GM19455 (cell line): ENCODE results near the gene IDH3B.
"Not testable (repeated sequence)": the region's sequence is repeated elsewhere in the genome, so short reads cannot be mapped to it uniquely, and the experiment has no call there.

ENCODE experiments used
- ATAC-seq: cut with Tn5 transposase; IDR thresholded peaks from one replicate; pipeline ENCODE4 v1.9.1; 2021; ENCODE audit not compliant: unreplicated experiment

Gene IDH3B

GRCh38 chr20:2695206-2695983, 31.4 kb upstream of the IDH3B start:
- ATAC-seq, result no peak

DNA sequence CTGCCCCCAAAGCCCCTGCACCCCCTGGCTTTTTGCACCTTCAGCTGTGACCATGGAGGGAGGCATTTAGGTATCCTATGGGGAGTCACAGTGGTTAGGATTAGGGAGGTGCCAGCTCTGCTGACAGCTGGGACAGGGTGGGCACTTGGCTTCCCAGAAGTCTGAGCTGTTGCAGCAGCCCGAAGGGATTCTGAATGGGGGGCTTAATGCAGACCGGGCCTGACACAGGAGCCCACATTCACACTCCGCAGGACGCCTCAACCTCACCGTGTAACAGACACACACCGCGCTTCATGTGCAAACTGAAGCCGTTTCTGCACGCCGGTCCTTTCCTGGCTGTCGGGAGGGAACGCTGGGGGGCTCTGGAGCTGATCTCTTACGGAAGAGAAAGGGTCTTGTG, 30.5 kb upstream of the IDH3B start:
- no peak for ATAC-seq

- ATAC-seq, result no peak
Measured at GRCh38 chr20:2694008-2694471, 30.0 kb upstream of the IDH3B start.

DNA sequence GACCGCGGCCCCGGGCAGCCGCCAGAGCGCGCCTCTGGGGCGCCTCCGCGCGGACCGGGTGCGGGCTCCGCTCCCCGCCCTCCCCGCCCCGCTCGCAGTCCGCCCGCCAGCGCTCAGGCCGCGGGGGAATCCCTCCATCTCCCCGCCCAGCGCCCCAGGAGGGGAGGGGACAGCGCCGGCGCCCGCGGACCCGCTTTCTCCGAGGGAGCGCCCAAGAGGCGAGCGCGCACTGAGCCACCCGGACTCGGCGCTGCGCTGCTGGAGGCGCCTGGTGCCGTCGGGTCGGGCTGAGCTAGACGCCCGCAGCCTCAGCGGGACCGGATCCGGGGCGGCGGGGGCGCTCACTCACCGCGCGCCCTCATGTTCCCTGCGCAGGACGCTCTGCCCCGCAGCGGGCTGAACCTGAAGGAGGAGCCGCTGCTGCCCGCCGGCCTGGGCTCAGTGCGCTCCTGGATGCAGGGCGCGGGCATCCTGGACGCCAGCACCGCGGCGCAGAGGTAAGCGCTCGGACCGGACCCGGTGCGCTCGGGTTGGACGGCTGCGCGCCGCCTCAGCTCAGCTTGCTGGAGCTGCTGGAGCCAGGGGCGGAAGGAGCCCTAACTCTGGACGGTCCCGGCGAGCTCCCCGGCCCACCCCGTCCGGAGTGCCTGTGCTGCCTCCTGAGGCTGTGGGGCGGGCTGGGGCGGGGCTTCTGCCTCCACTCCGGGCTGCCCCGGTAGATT, 29.4 kb upstream of the IDH3B start:
- no peak for ATAC-seq

DNA sequence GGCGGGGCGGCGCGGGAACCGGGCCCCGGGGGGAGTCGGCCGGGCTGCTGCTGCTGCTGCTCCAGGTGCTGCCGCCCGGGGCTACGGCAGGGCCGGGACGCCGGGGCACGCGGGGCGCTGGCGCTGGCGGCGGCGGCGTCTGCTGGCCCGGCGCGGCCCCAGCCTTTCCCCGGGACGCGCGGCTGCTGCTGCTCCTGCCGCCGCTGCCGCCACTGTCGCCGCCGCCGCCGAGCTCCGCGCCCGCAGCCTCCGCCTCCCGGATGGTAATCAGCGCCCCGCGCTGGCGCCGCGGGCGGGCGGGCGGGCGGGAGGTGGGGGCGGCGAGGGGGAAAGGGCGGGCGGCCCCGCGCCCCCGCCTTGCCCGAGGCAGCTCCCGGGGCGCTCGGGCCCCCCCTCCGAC, 28.9 kb upstream of the IDH3B start:
- ATAC-seq, result no peak

GRCh38 chr20:2692036-2692885, 28.2 kb upstream of the IDH3B start, which contains the start of gene EBF4:
Gene EBF4 (plus strand): TSS chr20:2692780. CDS start chr20:2693646, 866 bp downstream.
- ATAC-seq, result no peak

- ATAC-seq, result no peak
Measured at GRCh38 chr20:2691663-2692035, 27.6 kb upstream of the IDH3B start.

- no peak for ATAC-seq
Measured at GRCh38 chr20:2691127-2691526, 27.1 kb upstream of the IDH3B start.

- no peak for ATAC-seq
Measured at GRCh38 chr20:2690718-2691117, 26.7 kb upstream of the IDH3B start.

DNA sequence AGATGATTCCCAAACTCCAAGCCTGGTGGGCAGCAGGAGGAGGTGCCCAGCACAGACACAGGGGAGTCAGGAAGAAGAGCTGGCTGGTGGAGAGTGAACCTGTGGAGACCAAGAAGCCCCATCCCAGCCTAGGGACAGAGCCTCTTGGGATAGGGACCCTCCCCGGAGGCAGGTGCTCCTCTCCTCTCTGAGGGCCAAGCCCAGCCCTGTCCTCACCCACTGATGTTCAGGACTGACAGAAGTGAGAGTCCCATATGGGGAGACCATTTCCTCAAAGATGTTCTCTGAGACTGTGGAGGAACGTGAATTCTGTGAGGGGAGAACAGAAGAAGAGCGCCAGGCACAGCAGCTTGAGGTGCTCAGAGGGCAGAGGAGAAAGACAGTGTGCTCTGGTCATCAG, 26.2 kb upstream of the IDH3B start:
- ATAC-seq, result no peak

GRCh38 chr20:2688041-2688591, 24.1 kb upstream of the IDH3B start:
- ATAC-seq, result no peak

- no peak for ATAC-seq
Measured at GRCh38 chr20:2687514-2687913, 23.5 kb upstream of the IDH3B start.

- not testable (repeated sequence) for ATAC-seq
Measured at GRCh38 chr20:2684817-2685216, 20.8 kb upstream of the IDH3B start.

DNA sequence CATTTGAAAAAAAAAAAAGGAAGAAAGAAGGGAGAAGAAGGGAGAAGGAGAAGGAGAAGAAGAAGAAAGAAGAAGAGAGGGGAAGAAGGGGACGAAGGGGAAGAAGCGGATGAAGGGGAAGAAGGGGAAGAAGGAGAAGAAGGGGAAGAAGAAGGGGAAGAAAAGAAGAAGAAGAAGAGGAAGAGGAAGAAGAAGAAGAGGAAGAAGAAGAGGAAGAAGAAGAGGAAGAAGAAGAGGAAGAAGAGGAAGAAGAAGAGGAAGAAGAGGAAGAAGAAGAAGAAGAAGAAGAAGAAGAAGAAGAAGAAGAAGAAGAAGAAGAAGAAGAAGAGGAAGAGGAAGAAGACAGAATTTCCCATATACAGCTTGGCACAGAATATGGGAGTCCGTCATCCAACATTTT, 18.0 kb upstream of the IDH3B start:
- ATAC-seq, result not testable (repeated sequence)

- ATAC-seq, result no peak
Measured at GRCh38 chr20:2680046-2680445, 16.0 kb upstream of the IDH3B start.

DNA sequence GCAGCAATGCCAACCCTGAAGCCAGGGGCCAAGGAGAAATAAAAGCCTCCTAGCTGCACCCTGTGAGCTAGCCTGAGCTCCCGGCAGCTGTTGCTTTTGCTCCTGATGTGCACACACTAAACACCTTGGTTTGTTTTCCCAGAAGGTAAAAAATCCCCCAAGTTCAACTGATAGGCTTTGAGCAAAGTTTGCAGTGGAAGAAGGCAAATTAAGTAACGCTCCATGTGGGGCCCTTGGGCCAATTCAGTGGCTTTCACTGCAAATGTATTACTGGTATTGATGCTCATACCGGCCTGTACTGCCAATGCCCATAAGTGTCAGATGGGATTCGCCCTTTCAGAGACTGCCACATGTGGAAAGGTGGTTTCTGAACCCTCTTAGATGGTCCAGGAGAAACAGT, 9.4 kb upstream of the IDH3B start:
- no peak for ATAC-seq

DNA sequence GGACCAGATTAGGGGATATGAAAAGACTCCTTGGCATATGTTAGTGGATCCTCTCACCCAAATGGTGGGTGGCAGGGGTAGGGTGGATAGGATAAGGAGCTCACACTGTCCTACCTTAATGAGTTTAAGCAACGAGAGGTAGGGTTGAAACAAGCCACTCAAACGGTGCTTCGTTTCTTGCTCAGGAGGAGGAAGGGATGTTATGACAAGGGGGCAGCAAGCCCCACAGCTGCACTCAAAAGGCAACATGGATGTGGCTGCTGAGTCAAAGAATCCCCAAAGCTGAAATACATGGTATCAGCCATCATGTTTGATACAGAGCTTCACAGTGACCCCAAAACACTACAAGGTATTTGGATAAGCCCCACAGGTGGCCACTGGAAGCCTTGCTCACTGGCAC, 8.4 kb upstream of the IDH3B start:
- no peak for ATAC-seq

- no peak for ATAC-seq
Measured at GRCh38 chr20:2671977-2672376, 8.0 kb upstream of the IDH3B start.

GRCh38 chr20:2663364-2663886, 591 bp downstream of the IDH3B start:
- ATAC-seq, result no peak

- no peak for ATAC-seq
Measured at GRCh38 chr20:2659547-2659946, 4.5 kb downstream of the IDH3B start.
